Measurements from ENCODE around the gene C1orf53. TPM values are rescaled to one million over a fixed set of nuclear protein-coding genes. Genes with fewer than 3 reads are reported as not detected.

C1orf53 gene
- total and polyA plus RNA-seq, 2 of the 13 experiments (the other 11 are each of a cell fraction or from before 2014, with no cell fraction given) = 5.8 to 10.1 TPM

DNA sequence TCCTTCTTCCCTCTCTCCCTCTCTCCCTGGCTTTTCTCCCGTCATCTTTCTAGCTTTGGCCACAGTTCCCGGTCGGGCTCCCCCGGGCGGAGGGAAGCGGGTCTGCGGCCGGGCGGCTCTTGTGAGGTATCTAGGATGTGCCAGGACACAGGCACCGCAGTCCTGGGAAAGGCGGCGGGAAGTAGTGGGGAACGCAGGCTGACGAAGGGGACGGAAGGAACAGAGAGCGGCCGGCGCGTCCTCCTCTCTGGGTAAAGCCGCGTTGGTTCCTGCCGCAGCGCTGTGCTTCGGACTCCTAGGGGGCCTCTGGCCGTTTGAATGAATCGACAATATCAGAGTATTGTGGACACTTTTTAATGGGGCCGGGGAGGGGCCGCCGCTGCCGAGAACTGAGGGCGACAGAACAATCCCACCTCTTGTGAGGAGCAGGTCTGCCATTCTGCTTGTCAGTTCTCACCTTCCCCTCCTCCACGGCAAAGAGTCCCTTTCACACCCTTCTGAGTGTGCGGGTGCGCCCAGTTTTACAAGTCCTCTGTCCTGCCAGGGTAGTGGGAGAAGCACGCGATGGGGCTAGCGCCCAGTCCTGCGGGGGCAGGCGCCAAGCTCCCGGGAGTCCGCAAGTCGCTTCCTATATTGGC is 13.6 kb downstream of the C1orf53 start:
- peak; percentile 92 for ATAC-seq
- no peaks in the 10 kb centered on the region for H3K36me3 ChIP-seq (replicated peaks in 1 of 2; ENCODE audit: control insufficient read depth in 1 of 2, insufficient read depth in 2 of 2, low read length in 2 of 2)
- H3K79me2 ChIP-seq (ENCODE audit: insufficient read depth, low read length) = no peaks in the 10 kb centered on the region
- no peaks in the 10 kb centered on the region for H4K20me1 ChIP-seq (ENCODE audit: insufficient read depth, low read length)
- peaks cover 57% of the 10 kb centered on the region for H3K4me1 ChIP-seq (ENCODE audit: insufficient read depth, low read length)
- ChIA-PET CTCF (ENCODE audit: low intra/inter-chr PET ratio, low total read pairs) (interaction anchor here (0.8 to 2.8 kb wide), 3 partner anchors 9 to 300 kb away, joined by 3 to 9 read pairs (median 3); partner anchors contain the start of gene DENND1B), POLR2A (interaction anchor here (1.2 to 4.4 kb wide), 2 partner anchors 10 to 13 kb away, joined by 3 to 25 read pairs; partner anchors contain the start of gene C1orf53)
- peak overlapping the region; percentile 88 for H3K4me2 ChIP-seq (ENCODE audit: low read depth, low read length)
- DNase-seq (ENCODE audit: low spot score) = peak; percentile 67
- FAIRE-seq = peak; percentile 26
- H3K4me3 ChIP-seq (replicated peaks in 1 of 3; ENCODE audit: insufficient read depth in 1 of 3, low read depth in 2 of 3, low read length in 3 of 3) = peak overlapping the region; percentile 30 to 68 (median 50)
- H3K27me3 ChIP-seq (ENCODE audit: control insufficient read depth in 1 of 2, insufficient read depth in 2 of 2, low read length in 2 of 2) = peaks cover 20 to 91% of the 10 kb centered on the region in 2 experiments
- no TSS peak for BruUV-seq (replicated peaks)
- in situ Hi-C loops (cut with HindIII; ENCODE audit: extremely low pct_ligation_motif_present, low pct_unique_long_range_greater_than_20kb) = loop anchor here (10.0 kb wide), 1 partner anchor 141 kb away; the partner anchor contains the start of gene DENND1B
- intact Hi-C loops (cut with micrococcal nuclease; ENCODE audit: unreplicated experiment) = loop anchor here (1.0 to 5.0 kb wide), 4 partner anchors 13 to 301 kb away; partner anchors contain the start of gene DENND1B
- WGBS (ENCODE audit: low lambda C conversion rate) = under 1% methylated on average over 40 of the region's 42 CpGs
- no peaks in the 10 kb centered on the region for H3K9me3 ChIP-seq (ENCODE audit: low read length)
- H3K9ac ChIP-seq (ENCODE audit: insufficient read depth, low read depth, low read length) = no peak overlapping the region
- H3K27ac ChIP-seq (ENCODE audit: extremely low read length, insufficient read depth, low read length) = no peak overlapping the region
- H2AFZ ChIP-seq (ENCODE audit: low read length) = no peak overlapping the region
- no peak for TF ChIP-seq TOPORS (CRISPR knock-in tag; IDR thresholded peaks at IDR 0.05)
- TF ChIP-seq ISL2 (CRISPR knock-in tag; IDR thresholded peaks at IDR 0.05) = no peak
- TF ChIP-seq SALL1 (CRISPR knock-in tag; IDR thresholded peaks at IDR 0.05) = peak; percentile 25; the same call in 1 of the 2 replicates
- TF ChIP-seq ZNF713 (CRISPR knock-in tag; IDR thresholded peaks at IDR 0.05) = no peak
- TF ChIP-seq GFI1 (CRISPR knock-in tag; IDR thresholded peaks at IDR 0.05; ENCODE audit: borderline replicate concordance) = no peak
- no peak for TF ChIP-seq SOX6 (IDR thresholded peaks at IDR 0.05)
- TF ChIP-seq SOX6 (CRISPR knock-in tag; IDR thresholded peaks at IDR 0.05) = peak; percentile 23; the same call in 1 of the 2 replicates
- TF ChIP-seq, protein P1, sequence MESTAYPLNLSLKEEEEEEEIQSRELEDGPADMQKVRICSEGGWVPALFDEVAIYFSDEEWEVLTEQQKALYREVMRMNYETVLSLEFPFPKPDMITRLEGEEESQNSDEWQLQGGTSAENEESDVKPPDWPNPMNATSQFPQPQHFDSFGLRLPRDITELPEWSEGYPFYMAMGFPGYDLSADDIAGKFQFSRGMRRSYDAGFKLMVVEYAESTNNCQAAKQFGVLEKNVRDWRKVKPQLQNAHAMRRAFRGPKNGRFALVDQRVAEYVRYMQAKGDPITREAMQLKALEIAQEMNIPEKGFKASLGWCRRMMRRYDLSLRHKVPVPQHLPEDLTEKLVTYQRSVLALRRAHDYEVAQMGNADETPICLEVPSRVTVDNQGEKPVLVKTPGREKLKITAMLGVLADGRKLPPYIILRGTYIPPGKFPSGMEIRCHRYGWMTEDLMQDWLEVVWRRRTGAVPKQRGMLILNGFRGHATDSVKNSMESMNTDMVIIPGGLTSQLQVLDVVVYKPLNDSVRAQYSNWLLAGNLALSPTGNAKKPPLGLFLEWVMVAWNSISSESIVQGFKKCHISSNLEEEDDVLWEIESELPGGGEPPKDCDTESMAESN (CRISPR knock-in tag; conservative IDR thresholded peaks at IDR 0.05) = no peak
- TF ChIP-seq JARID2 (CRISPR knock-in tag; IDR thresholded peaks at IDR 0.05; ENCODE audit: insufficient replicate concordance) = no peak
- no peak for TF ChIP-seq ZNF777 (CRISPR knock-in tag; IDR thresholded peaks at IDR 0.05)
- TF ChIP-seq SRF (IDR thresholded peaks at IDR 0.05; ENCODE audit: low read depth, low read length) = no peak
- TF ChIP-seq THAP11 (CRISPR knock-in tag; IDR thresholded peaks at IDR 0.05) = no peak
- TF ChIP-seq, protein P2, sequence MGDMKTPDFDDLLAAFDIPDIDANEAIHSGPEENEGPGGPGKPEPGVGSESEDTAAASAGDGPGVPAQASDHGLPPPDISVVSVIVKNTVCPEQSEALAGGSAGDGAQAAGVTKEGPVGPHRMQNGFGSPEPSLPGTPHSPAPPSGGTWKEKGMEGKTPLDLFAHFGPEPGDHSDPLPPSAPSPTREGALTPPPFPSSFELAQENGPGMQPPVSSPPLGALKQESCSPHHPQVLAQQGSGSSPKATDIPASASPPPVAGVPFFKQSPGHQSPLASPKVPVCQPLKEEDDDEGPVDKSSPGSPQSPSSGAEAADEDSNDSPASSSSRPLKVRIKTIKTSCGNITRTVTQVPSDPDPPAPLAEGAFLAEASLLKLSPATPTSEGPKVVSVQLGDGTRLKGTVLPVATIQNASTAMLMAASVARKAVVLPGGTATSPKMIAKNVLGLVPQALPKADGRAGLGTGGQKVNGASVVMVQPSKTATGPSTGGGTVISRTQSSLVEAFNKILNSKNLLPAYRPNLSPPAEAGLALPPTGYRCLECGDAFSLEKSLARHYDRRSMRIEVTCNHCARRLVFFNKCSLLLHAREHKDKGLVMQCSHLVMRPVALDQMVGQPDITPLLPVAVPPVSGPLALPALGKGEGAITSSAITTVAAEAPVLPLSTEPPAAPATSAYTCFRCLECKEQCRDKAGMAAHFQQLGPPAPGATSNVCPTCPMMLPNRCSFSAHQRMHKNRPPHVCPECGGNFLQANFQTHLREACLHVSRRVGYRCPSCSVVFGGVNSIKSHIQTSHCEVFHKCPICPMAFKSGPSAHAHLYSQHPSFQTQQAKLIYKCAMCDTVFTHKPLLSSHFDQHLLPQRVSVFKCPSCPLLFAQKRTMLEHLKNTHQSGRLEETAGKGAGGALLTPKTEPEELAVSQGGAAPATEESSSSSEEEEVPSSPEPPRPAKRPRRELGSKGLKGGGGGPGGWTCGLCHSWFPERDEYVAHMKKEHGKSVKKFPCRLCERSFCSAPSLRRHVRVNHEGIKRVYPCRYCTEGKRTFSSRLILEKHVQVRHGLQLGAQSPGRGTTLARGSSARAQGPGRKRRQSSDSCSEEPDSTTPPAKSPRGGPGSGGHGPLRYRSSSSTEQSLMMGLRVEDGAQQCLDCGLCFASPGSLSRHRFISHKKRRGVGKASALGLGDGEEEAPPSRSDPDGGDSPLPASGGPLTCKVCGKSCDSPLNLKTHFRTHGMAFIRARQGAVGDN (CRISPR knock-in tag; IDR thresholded peaks at IDR 0.05) = peak; percentile 58
- TF ChIP-seq FLYWCH1 (CRISPR knock-in tag; IDR thresholded peaks at IDR 0.05) = no peak
- no peak for TF ChIP-seq ZNF768 (CRISPR knock-in tag; IDR thresholded peaks at IDR 0.05)
- TF ChIP-seq ZNF766 (CRISPR knock-in tag; IDR thresholded peaks at IDR 0.05; ENCODE audit: borderline replicate concordance) = no peak
- TF ChIP-seq, protein P3, sequence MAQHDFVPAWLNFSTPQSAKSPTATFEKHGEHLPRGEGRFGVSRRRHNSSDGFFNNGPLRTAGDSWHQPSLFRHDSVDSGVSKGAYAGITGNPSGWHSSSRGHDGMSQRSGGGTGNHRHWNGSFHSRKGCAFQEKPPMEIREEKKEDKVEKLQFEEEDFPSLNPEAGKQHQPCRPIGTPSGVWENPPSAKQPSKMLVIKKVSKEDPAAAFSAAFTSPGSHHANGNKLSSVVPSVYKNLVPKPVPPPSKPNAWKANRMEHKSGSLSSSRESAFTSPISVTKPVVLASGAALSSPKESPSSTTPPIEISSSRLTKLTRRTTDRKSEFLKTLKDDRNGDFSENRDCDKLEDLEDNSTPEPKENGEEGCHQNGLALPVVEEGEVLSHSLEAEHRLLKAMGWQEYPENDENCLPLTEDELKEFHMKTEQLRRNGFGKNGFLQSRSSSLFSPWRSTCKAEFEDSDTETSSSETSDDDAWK (CRISPR knock-in tag; IDR thresholded peaks at IDR 0.05) = no peak
- TF ChIP-seq GZF1 (CRISPR knock-in tag; IDR thresholded peaks at IDR 0.05) = no peak

Data from HepG2 (cell line).